GM12878 (cell line): ENCODE results near the gene CSNK1G1. TPM values are rescaled to one million over a fixed set of nuclear protein-coding genes. Genes with fewer than 3 reads are reported as not detected.

Source experiments
- ATAC-seq: fragments of 200-7000 bp; cut with Tn5 transposase; 3 replicates; pipeline ENCODE4 v1.9.1; 2020; ENCODE audit warnings: mild to moderate bottlenecking, moderate library complexity
- BruUV-seq: library from RNA; stranded (reverse); fragments of 400-500 nt; replicated peaks from 2 replicates; lab custom pipeline; 2021; lab: Mats Ljungman, UMichigan
- CTCF ChIA-PET: fragments of 300-600 bp; sonication (Branson Sonifier 250); formaldehyde crosslinking; extraction: SDS; loops from one replicate; lab custom pipeline; 2021; ENCODE audit warnings: inconsistent platforms; lab: Yijun Ruan, JAX
- POLR2A ChIA-PET: fragments of 350-600 bp; formaldehyde crosslinking; extraction: SDS; loops from one replicate; lab custom pipeline; 2021; ENCODE audit warnings: inconsistent platforms; lab: Charles Lee
- RAD21 ChIA-PET: fragments of 300-600 bp; sonication (Branson Sonifier 250); formaldehyde crosslinking; loops from one replicate; lab custom pipeline; 2023; ENCODE audit warnings: antibody characterized with exemption; ENCODE audit not compliant: unreplicated experiment; lab: Charles Lee
- SMC1A ChIA-PET: fragments of 300-600 bp; sonication (Branson Sonifier 250); formaldehyde crosslinking; loops from one replicate; lab custom pipeline; 2023; ENCODE audit not compliant: unreplicated experiment, uncharacterized antibody; lab: Charles Lee
- DNase-seq: peaks from one replicate; pipeline ENCODE4 v3.0.0-alpha.2; 2011; ENCODE audit warnings: low read depth, low spot score
- FAIRE-seq: peaks from 3 replicates; lab custom pipeline; 2011; peaks lifted over from hg19 to GRCh38; lab: Jason Lieb, UNC
- H2AFZ ChIP-seq: 2 replicates; pipeline ENCODE4 v1.6.0; 2011; ENCODE audit warnings: low read depth, low read length, control low read depth; ENCODE audit not compliant: control insufficient read depth
- H3K27ac ChIP-seq: 2 replicates; pipeline ENCODE4 v1.5.1; 2011; ENCODE audit warnings: control low read depth; ENCODE audit not compliant: control insufficient read depth, insufficient read depth
- H3K27me3 ChIP-seq, 2 experiments: replicated peaks in 1 of 2; 2 replicates each; pipeline versions ENCODE4 v1.6.0 to v1.6.1; 2011; ENCODE audit warnings: low read length in 1 of 2; ENCODE audit not compliant: control insufficient read depth in 2 of 2, insufficient read depth in 2 of 2
- H3K36me3 ChIP-seq, 2 experiments: 2 replicates each; pipeline ENCODE4 v1.5.1; 2011; ENCODE audit warnings: low read length in 1 of 2; ENCODE audit not compliant: control insufficient read depth in 2 of 2, insufficient read depth in 2 of 2
- H3K4me1 ChIP-seq: 2 replicates; pipeline ENCODE4 v1.6.1; 2011; ENCODE audit warnings: mild to moderate bottlenecking, low read length, moderate library complexity, mixed read lengths; ENCODE audit not compliant: control insufficient read depth, insufficient read depth
- H3K4me2 ChIP-seq: 2 replicates; pipeline ENCODE4 v1.6.0; 2011; ENCODE audit warnings: control low read depth; ENCODE audit not compliant: control insufficient read depth, insufficient read depth
- H3K4me3 ChIP-seq: fragments of 200-600 bp; sonication (generic); 2 replicates; pipeline ENCODE4 v1.5.1; 2016
- H3K79me2 ChIP-seq: 2 replicates; pipeline ENCODE4 v1.6.0; 2011; ENCODE audit warnings: low read length; ENCODE audit not compliant: control insufficient read depth, insufficient read depth
- H3K9ac ChIP-seq: 2 replicates; pipeline ENCODE4 v1.8.0; 2011; ENCODE audit warnings: low read length, control low read depth, mixed read lengths; ENCODE audit not compliant: control insufficient read depth, insufficient read depth
- H3K9me3 ChIP-seq: replicated peaks from 3 replicates; pipeline ENCODE4 v1.5.1; 2011; ENCODE audit warnings: mild to moderate bottlenecking, low read length; ENCODE audit not compliant: control insufficient read depth, insufficient read depth
- H4K20me1 ChIP-seq: 2 replicates; pipeline ENCODE4 v1.6.0; 2011; ENCODE audit not compliant: control insufficient read depth, insufficient read depth
- ATF2 ChIP-seq: IDR thresholded peaks from 2 replicates; pipeline ENCODE4 v1.6.1; 2012; ENCODE audit warnings: low read length, inconsistent platforms
- BHLHE40 ChIP-seq, 2 experiments: fragments of 450-650 bp in 1 of 2; IDR thresholded peaks; 2 replicates each; pipeline ENCODE4 v1.6.1; 2011 to 2017; ENCODE audit warnings: low read depth in 2 of 2, borderline replicate concordance in 1 of 2, improper control_type of control experiment in 1 of 2, low read length in 1 of 2, mild to moderate bottlenecking in 1 of 2
- BMI1 ChIP-seq: fragments of 450-650 bp; IDR thresholded peaks from 2 replicates; pipeline ENCODE4 v1.6.1; 2016; ENCODE audit warnings: mild to moderate bottlenecking, moderate library complexity, borderline replicate concordance
- EP300 ChIP-seq, 2 experiments: fragments of 150-350 bp in 1 of 2; IDR thresholded peaks; 2 replicates each; pipeline ENCODE4 v1.6.1; 2011 to 2012; ENCODE audit warnings: low read depth in 2 of 2, low read length in 2 of 2, borderline replicate concordance in 1 of 2, improper control_type of control experiment in 1 of 2, inconsistent platforms in 1 of 2; ENCODE audit not compliant: control insufficient read depth in 1 of 2
- GATAD2B ChIP-seq: fragments of 450-650 bp; conservative IDR thresholded peaks from 2 replicates; pipeline ENCODE4 v1.6.1; 2017; ENCODE audit warnings: low read depth, mild to moderate bottlenecking, moderate library complexity
- JUND ChIP-seq: IDR thresholded peaks from 2 replicates; pipeline ENCODE4 v1.6.1; 2012; ENCODE audit warnings: low read depth, mild to moderate bottlenecking, low read length, improper control_type of control experiment, moderate library complexity
- KAT2A ChIP-seq: conservative IDR thresholded peaks from 2 replicates; pipeline ENCODE4 v1.6.1; 2011; ENCODE audit warnings: low read depth, low read length; ENCODE audit not compliant: control insufficient read depth
- KLF5 ChIP-seq: fragments of 450-650 bp; IDR thresholded peaks from 2 replicates; pipeline ENCODE4 v1.6.1; 2014; ENCODE audit warnings: mild to moderate bottlenecking; ENCODE audit not compliant: partially characterized antibody
- MYC ChIP-seq: IDR thresholded peaks from 2 replicates; pipeline ENCODE4 v1.6.1; 2011; ENCODE audit warnings: mild to moderate bottlenecking, low read length, moderate library complexity, inconsistent platforms; ENCODE audit not compliant: insufficient read depth, insufficient replicate concordance, insufficient read length, severe bottlenecking
- NR2C1 ChIP-seq: fragments of 450-650 bp; IDR thresholded peaks from 2 replicates; pipeline ENCODE4 v1.6.1; 2017; ENCODE audit warnings: antibody characterized with exemption, mild to moderate bottlenecking, moderate library complexity
- PRDM15 ChIP-seq: fragments of 450-650 bp; formaldehyde crosslinking; IDR thresholded peaks from 2 replicates; pipeline ENCODE4 v1.4.0; 2020; ENCODE audit warnings: mild to moderate bottlenecking, moderate library complexity
- YBX1 ChIP-seq: fragments of 450-650 bp; IDR thresholded peaks from 2 replicates; pipeline ENCODE4 v1.6.1; 2016; ENCODE audit warnings: antibody characterized with exemption
- ZSCAN29 ChIP-seq: fragments of 450-650 bp; IDR thresholded peaks from 2 replicates; pipeline ENCODE4 v1.6.1; 2017; ENCODE audit warnings: mild to moderate bottlenecking, moderate library complexity
- WGBS: methylation state at CpG from one replicate; pipeline ENCODE4 v1.1.6; 2016; ENCODE audit warnings: low lambda C conversion rate; ENCODE audit not compliant: insufficient replicate concordance, insufficient coverage; ENCODE audit errors: missing lambda C conversion rate; 5-methylcytosine and 5-hydroxymethylcytosine counted together
- in situ Hi-C: fragments of 300-500 bp; cut with MboI; formaldehyde crosslinking; loops from 9 replicates; pipeline ENCODE4 v1.14.3; 2018; ENCODE audit warnings: mixed read lengths
- intact Hi-C: fragments of 100-400 bp; cut with micrococcal nuclease; formaldehyde crosslinking; loops from one replicate; pipeline ENCODE4 v1.14.2; 2022; ENCODE audit not compliant: unreplicated experiment
- polyA plus RNA-seq, 11 experiments: library from polyadenylated mRNA; depleted of rRNA in 4 of 11; unstranded in 6 of 11; stranded (reverse) in 5 of 11; fragments of >200 nt; fragmentation: Nextera tagmentation in 4 of 11; fragmentation: Illumina TruSeq in 1 of 11; extraction: Ambion mirVana in 4 of 11; extraction: Trizol in 1 of 11; gene quantifications; 1 replicate in 1 of 11; 2 replicates in 10 of 11; pipeline versions ENCODE4 v1.2.1 to v1.2.3, GENCODE V29; 2011 to 2016; ENCODE audit warnings: inconsistent platforms in 2 of 11, missing spikeins in 2 of 11, low read depth in 1 of 11
- total RNA-seq, 4 experiments: library from RNA; depleted of rRNA in 3 of 4; stranded (reverse); fragments of >200 nt in 3 of 4; fragmentation: Illumina TruSeq in 1 of 4; extraction: Trizol in 1 of 4; gene quantifications; 2 replicates each; pipeline versions ENCODE4 v1.2.1 to v1.2.3, GENCODE V29; 2013 to 2021
- TF ChIP-seq, protein P1 (sequence below): IDR thresholded peaks from 2 replicates; pipeline ENCODE4 v1.6.1; 2012; ENCODE audit warnings: low read depth, low read length, improper control_type of control experiment
- TF ChIP-seq, protein P2 (sequence below): IDR thresholded peaks from 2 replicates; pipeline ENCODE4 v1.6.1; 2011; ENCODE audit warnings: low read depth, low read length, improper control_type of control experiment, borderline replicate concordance

Gene CSNK1G1
- total and polyA plus RNA-seq, 10 of the 15 experiments (the other 5 are each of a cell fraction or from before 2014, with no cell fraction given), result 6.1 to 23.4 (median 15.3) TPM

GRCh38 chr15:64141798-64142512 is 214.0 kb downstream of the CSNK1G1 start:
- ATAC-seq, result no peak

More at GRCh38 chr15:64141798-64142512, 214.0 kb downstream of the CSNK1G1 start:
- Histone ChIP-seq H3K9me3 (no peaks in the 10 kb centered on the region), H3K4me2 (no peak overlapping the region), H3K9ac (no peak overlapping the region), H3K79me2 (no peaks in the 10 kb centered on the region), H4K20me1 (no peaks in the 10 kb centered on the region), H2AFZ (no peak overlapping the region), H3K27ac (no peak overlapping the region), H3K27me3 (no peaks in the 10 kb centered on the region), H3K4me1 (peaks cover 38% of the 10 kb centered on the region), H3K36me3 (peaks cover 15 to 17% of the 10 kb centered on the region in 2 experiments), H3K4me3 (no peak overlapping the region)
- ChIA-PET RAD21 (no interaction called here), CTCF (interaction anchor here (0.9 to 5.3 kb wide), 2 partner anchors 13 to 34 kb away, joined by 3 to 98 read pairs; no protein-coding TSS in a partner anchor), SMC1A (interaction anchor here (1.6 kb wide), 1 partner anchor 11 kb away, joined by 4 read pairs; no protein-coding TSS in a partner anchor), POLR2A (interaction anchor here (0.5 to 1.0 kb wide), 3 partner anchors 12 to 172 kb away, joined by 4 to 7 read pairs (median 5); partner anchors contain the start of gene PPIB)
- no TSS peak for BruUV-seq
- TF ChIP-seq GATAD2B, result no peak
- TF ChIP-seq ATF2, result no peak
- no peak for TF ChIP-seq PRDM15 (CRISPR knock-in tag)
- no peak for TF ChIP-seq MYC
- TF ChIP-seq KLF5, result no peak
- TF ChIP-seq, protein P1, sequence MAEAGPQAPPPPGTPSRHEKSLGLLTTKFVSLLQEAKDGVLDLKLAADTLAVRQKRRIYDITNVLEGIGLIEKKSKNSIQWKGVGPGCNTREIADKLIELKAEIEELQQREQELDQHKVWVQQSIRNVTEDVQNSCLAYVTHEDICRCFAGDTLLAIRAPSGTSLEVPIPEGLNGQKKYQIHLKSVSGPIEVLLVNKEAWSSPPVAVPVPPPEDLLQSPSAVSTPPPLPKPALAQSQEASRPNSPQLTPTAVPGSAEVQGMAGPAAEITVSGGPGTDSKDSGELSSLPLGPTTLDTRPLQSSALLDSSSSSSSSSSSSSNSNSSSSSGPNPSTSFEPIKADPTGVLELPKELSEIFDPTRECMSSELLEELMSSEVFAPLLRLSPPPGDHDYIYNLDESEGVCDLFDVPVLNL, result no peak
- TF ChIP-seq, protein P2, sequence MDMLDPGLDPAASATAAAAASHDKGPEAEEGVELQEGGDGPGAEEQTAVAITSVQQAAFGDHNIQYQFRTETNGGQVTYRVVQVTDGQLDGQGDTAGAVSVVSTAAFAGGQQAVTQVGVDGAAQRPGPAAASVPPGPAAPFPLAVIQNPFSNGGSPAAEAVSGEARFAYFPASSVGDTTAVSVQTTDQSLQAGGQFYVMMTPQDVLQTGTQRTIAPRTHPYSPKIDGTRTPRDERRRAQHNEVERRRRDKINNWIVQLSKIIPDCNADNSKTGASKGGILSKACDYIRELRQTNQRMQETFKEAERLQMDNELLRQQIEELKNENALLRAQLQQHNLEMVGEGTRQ, result no peak
- TF ChIP-seq KAT2A, result no peak
- no peak for TF ChIP-seq ZSCAN29
- TF ChIP-seq JUND, result no peak
- no peak for TF ChIP-seq BHLHE40 (IDR thresholded peaks at IDR 0.05; ENCODE audit: borderline replicate concordance in 1 of 2, low read depth in 2 of 2, low read length in 1 of 2)
- no peak for TF ChIP-seq YBX1
- no peak for TF ChIP-seq EP300 (IDR thresholded peaks at IDR 0.05; ENCODE audit: borderline replicate concordance in 1 of 2, control insufficient read depth in 1 of 2, low read depth in 2 of 2, low read length in 2 of 2)
- TF ChIP-seq BMI1, result no peak
- no peak for TF ChIP-seq NR2C1
- in situ Hi-C loops (no loop called here), intact Hi-C loops (no loop called here)
- WGBS, result 98% methylated on average over 8 of the region's 8 CpGs
- FAIRE-seq (no peak), DNase-seq (no peak)
